ENCODE data around the gene CCDC92.

DNA sequence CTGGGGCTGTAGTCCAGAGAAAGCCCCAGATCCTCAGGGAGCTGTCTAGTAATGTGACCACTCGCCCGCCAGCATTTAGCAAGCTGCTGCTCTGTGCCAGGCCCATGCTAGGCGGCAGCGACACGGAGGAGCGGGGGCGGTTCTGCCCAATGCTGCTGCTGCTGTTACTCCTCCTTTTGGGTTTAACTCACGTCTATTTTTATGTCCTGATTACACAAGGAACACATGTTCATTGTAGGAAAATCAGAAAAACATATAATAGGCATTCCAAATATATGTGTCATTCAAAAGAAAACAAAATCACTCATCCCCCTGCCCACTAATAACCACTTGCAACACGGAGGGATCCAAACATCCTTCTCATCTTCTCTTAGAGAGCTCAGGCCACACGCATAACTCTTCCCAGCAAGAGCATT is 30.4 kb downstream of the CCDC92 start:
- TF ChIP-seq, protein P1, sequence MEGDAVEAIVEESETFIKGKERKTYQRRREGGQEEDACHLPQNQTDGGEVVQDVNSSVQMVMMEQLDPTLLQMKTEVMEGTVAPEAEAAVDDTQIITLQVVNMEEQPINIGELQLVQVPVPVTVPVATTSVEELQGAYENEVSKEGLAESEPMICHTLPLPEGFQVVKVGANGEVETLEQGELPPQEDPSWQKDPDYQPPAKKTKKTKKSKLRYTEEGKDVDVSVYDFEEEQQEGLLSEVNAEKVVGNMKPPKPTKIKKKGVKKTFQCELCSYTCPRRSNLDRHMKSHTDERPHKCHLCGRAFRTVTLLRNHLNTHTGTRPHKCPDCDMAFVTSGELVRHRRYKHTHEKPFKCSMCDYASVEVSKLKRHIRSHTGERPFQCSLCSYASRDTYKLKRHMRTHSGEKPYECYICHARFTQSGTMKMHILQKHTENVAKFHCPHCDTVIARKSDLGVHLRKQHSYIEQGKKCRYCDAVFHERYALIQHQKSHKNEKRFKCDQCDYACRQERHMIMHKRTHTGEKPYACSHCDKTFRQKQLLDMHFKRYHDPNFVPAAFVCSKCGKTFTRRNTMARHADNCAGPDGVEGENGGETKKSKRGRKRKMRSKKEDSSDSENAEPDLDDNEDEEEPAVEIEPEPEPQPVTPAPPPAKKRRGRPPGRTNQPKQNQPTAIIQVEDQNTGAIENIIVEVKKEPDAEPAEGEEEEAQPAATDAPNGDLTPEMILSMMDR (CRISPR knock-in tag; IDR thresholded peaks at IDR 0.05), result no peak
- TF ChIP-seq JUN (CRISPR knock-in tag; IDR thresholded peaks at IDR 0.05), result no peak
- TF ChIP-seq NFYB (CRISPR knock-in tag; IDR thresholded peaks at IDR 0.05), result no peak
- TF ChIP-seq POLR2A (IDR thresholded peaks at IDR 0.05; ENCODE audit: insufficient read depth in 1 of 2, low read depth in 2 of 2, low read length in 2 of 2), result no peak
- TF ChIP-seq ZNF83 (CRISPR knock-in tag; IDR thresholded peaks at IDR 0.05; ENCODE audit: borderline replicate concordance), result no peak
- TF ChIP-seq, protein P2, sequence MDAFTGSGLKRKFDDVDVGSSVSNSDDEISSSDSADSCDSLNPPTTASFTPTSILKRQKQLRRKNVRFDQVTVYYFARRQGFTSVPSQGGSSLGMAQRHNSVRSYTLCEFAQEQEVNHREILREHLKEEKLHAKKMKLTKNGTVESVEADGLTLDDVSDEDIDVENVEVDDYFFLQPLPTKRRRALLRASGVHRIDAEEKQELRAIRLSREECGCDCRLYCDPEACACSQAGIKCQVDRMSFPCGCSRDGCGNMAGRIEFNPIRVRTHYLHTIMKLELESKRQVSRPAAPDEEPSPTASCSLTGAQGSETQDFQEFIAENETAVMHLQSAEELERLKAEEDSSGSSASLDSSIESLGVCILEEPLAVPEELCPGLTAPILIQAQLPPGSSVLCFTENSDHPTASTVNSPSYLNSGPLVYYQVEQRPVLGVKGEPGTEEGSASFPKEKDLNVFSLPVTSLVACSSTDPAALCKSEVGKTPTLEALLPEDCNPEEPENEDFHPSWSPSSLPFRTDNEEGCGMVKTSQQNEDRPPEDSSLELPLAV (CRISPR knock-in tag; conservative IDR thresholded peaks at IDR 0.05; ENCODE audit: low read depth), result no peak
- TF ChIP-seq HCFC1 (IDR thresholded peaks at IDR 0.05; ENCODE audit: low read depth, low read length), result no peak
- no peak for TF ChIP-seq EP300 (IDR thresholded peaks at IDR 0.05; ENCODE audit: low read depth in 2 of 2, low read length in 2 of 2)
- no peak for TF ChIP-seq EP300 (CRISPR knock-in tag; IDR thresholded peaks at IDR 0.05; ENCODE audit: borderline replicate concordance)
- TF ChIP-seq ZNF232 (CRISPR knock-in tag; IDR thresholded peaks at IDR 0.05; ENCODE audit: borderline replicate concordance), result no peak
- TF ChIP-seq PLRG1 (conservative IDR thresholded peaks at IDR 0.05), result no peak
- TF ChIP-seq, protein P3, sequence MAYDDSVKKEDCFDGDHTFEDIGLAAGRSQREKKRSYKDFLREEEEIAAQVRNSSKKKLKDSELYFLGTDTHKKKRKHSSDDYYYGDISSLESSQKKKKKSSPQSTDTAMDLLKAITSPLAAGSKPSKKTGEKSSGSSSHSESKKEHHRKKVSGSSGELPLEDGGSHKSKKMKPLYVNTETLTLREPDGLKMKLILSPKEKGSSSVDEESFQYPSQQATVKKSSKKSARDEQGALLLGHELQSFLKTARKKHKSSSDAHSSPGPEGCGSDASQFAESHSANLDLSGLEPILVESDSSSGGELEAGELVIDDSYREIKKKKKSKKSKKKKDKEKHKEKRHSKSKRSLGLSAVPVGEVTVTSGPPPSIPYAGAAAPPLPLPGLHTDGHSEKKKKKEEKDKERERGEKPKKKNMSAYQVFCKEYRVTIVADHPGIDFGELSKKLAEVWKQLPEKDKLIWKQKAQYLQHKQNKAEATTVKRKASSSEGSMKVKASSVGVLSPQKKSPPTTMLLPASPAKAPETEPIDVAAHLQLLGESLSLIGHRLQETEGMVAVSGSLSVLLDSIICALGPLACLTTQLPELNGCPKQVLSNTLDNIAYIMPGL (CRISPR knock-in tag; IDR thresholded peaks at IDR 0.05; ENCODE audit: borderline replicate concordance in 1 of 2, low read depth in 1 of 2), result no peak
- TF ChIP-seq TP53 (CRISPR knock-in tag; conservative IDR thresholded peaks at IDR 0.05), result no peak
- TF ChIP-seq NFE2 (CRISPR knock-in tag; IDR thresholded peaks at IDR 0.05), result no peak
- no peak for TF ChIP-seq MYC (CRISPR knock-in tag; IDR thresholded peaks at IDR 0.05; ENCODE audit: borderline replicate concordance)

Measured in HepG2 (cell line).